SK-N-SH treated with all-trans-retinoic acid at 6 μM for 48 hours (cell line): Measurements from ENCODE around the gene HSDL1.

Experiments used
- ESRRG ChIP-seq: fragments of 250-450 bp; sonication (Bioruptor Pico); IDR thresholded peaks from 2 replicates; pipeline ENCODE4 v1.6.1; 2021; ENCODE audit warnings: mild to moderate bottlenecking
- ISL1 ChIP-seq: fragments of 250-450 bp; sonication (Bioruptor Pico); IDR thresholded peaks from 2 replicates; pipeline ENCODE4 v2.1.2; 2022; ENCODE audit warnings: mild to moderate bottlenecking, moderate library complexity
- PPARA ChIP-seq: fragments of 250-450 bp; sonication (Bioruptor Pico); IDR thresholded peaks from 2 replicates; pipeline ENCODE4 v1.5.0; 2020; ENCODE audit warnings: mild to moderate bottlenecking, borderline replicate concordance
- TOX ChIP-seq: fragments of 250-450 bp; sonication (Bioruptor Pico); IDR thresholded peaks from 2 replicates; pipeline ENCODE4 v1.8.0; 2021; ENCODE audit warnings: mild to moderate bottlenecking, moderate library complexity, borderline replicate concordance
- ZFP3 ChIP-seq: fragments of 250-450 bp; sonication (Bioruptor Pico); IDR thresholded peaks from 2 replicates; pipeline ENCODE4 v1.5.0; 2020; ENCODE audit warnings: mild to moderate bottlenecking, moderate library complexity
- ZFP30 ChIP-seq: fragments of 450-650 bp; formaldehyde crosslinking; IDR thresholded peaks from 2 replicates; pipeline ENCODE4 v1.5.0; 2022; ENCODE audit warnings: mild to moderate bottlenecking, moderate library complexity
- ZNF70 ChIP-seq: fragments of 450-650 bp; formaldehyde crosslinking; IDR thresholded peaks from 2 replicates; pipeline ENCODE4 v1.5.0; 2020; ENCODE audit warnings: mild to moderate bottlenecking, moderate library complexity
- TF ChIP-seq, protein P1 (sequence below): fragments of 250-450 bp; sonication (Bioruptor Pico); IDR thresholded peaks from 2 replicates; pipeline ENCODE4 v1.8.0; 2020; ENCODE audit warnings: mild to moderate bottlenecking, moderate library complexity, borderline replicate concordance
- TF ChIP-seq, protein P2 (sequence below): fragments of 250-450 bp; sonication (Bioruptor Pico); IDR thresholded peaks from 2 replicates; pipeline ENCODE4 v1.8.0; 2021; ENCODE audit warnings: low read depth, mild to moderate bottlenecking, moderate library complexity, borderline replicate concordance

DNA sequence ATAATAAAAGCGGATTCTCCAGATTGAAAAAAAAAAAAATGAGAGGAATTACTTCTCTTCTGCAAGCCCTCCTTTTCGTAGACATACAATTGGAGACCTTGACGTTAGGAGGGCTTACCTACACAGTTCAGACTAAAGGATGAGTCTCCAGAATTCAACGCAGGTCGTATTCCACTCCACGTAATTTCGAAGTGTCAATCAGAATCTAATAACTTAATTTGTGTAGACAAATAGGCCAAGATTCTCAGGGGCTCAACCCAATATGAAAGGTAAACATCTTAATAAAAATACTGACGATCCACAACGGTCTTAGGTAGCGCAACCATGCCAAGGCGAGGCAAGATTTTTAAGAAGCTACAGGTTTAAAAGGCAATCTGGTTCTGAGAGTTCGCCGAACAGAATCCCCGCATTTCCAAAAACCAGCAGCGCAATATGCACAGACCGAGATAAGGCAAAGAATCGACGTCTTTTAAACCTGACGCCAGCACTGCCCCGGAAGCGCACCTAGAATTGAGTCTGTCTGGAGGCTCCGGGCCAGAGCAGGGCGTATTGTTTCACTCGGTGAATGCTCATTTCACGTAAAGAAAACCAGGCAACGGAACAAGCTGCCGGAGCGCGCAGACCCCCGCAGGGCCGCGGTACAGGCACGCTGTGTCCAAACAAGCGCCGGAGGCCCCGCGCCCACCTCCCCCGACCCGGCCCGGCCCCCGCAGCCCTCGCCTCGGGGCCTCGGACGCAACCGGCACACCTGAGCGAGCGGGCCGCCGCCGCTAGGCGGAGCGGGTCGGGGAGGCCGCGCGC is 28.9 kb downstream of the HSDL1 start:
- TF ChIP-seq ZFP3 (CRISPR knock-in tag) (no peak), PPARA (CRISPR knock-in tag) (no peak), TOX (no peak), ISL1 (no peak), ZFP30 (no peak), ESRRG (CRISPR knock-in tag) (no peak), ZNF70 (no peak)
- TF ChIP-seq, protein P1, sequence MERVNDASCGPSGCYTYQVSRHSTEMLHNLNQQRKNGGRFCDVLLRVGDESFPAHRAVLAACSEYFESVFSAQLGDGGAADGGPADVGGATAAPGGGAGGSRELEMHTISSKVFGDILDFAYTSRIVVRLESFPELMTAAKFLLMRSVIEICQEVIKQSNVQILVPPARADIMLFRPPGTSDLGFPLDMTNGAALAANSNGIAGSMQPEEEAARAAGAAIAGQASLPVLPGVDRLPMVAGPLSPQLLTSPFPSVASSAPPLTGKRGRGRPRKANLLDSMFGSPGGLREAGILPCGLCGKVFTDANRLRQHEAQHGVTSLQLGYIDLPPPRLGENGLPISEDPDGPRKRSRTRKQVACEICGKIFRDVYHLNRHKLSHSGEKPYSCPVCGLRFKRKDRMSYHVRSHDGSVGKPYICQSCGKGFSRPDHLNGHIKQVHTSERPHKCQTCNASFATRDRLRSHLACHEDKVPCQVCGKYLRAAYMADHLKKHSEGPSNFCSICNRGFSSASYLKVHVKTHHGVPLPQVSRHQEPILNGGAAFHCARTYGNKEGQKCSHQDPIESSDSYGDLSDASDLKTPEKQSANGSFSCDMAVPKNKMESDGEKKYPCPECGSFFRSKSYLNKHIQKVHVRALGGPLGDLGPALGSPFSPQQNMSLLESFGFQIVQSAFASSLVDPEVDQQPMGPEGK, result no peak
- TF ChIP-seq, protein P2, sequence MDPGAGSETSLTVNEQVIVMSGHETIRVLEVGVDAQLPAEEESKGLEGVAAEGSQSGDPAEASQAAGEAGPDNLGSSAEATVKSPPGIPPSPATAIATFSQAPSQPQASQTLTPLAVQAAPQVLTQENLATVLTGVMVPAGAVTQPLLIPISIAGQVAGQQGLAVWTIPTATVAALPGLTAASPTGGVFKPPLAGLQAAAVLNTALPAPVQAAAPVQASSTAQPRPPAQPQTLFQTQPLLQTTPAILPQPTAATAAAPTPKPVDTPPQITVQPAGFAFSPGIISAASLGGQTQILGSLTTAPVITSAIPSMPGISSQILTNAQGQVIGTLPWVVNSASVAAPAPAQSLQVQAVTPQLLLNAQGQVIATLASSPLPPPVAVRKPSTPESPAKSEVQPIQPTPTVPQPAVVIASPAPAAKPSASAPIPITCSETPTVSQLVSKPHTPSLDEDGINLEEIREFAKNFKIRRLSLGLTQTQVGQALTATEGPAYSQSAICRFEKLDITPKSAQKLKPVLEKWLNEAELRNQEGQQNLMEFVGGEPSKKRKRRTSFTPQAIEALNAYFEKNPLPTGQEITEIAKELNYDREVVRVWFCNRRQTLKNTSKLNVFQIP, result no peak
